ENCODE results near the gene SLC7A8.
A peak's percentile ranks its signal among the peaks of the same experiment; 100 is the strongest.

Gene SLC7A8

DNA sequence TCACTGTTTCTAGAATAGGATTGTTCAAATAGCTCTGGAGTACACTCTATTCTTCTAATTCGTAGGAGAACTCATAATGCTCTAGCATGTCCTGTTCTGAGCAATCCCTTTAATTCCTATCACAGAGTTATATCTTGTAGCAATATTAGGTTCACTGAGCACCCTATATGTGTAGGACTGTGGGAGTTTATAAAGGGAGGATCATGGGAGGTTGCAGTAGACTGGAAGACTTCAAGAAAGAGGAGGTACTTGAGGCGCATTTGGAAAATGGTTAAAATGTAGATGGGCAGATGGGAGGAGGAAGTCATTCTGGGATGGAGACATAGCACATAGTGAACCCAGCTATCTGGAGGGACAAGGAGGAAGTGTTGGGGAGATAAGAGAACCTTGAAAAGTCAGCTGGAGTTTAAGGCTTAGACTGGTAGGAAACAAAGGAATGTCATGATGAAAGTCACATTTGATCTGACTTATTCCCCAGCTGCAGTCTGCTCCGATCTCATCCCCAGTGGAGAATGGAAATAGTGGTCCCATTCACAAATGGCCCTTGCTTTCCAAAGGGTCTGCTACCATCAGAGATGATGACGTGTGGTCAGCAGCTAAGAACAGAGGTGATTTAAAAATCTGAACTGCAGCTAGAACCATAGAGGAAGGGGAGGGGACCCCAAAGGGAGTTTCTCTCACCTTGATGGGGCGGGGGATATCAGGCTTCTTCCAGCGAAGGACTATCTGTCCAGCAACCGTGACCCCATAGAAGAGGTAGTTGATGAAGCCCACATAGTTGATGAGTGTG lies 54.3 kb downstream of the SLC7A8 start:
- DNase-seq: no peak

DNA sequence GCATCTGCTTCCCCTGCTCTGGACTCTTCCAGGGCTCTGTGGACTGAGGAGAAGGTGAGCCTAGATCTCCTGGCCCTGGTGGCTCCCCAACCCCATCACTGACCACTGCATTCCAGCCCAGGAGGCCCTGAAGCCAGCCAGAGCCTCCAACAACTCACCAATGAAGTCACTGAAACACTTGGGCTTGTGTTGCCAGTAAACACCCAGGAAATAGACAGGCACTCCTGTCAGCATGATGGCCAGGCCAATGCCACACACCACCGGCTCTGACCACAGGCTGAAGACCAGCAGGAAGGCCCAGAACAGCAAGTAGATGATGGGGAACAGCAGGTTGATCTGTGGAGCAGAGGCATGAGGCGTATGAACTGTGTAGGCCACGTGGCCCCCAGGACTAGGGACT lies 55.6 kb downstream of the SLC7A8 start:
- no peak for DNase-seq

DNA sequence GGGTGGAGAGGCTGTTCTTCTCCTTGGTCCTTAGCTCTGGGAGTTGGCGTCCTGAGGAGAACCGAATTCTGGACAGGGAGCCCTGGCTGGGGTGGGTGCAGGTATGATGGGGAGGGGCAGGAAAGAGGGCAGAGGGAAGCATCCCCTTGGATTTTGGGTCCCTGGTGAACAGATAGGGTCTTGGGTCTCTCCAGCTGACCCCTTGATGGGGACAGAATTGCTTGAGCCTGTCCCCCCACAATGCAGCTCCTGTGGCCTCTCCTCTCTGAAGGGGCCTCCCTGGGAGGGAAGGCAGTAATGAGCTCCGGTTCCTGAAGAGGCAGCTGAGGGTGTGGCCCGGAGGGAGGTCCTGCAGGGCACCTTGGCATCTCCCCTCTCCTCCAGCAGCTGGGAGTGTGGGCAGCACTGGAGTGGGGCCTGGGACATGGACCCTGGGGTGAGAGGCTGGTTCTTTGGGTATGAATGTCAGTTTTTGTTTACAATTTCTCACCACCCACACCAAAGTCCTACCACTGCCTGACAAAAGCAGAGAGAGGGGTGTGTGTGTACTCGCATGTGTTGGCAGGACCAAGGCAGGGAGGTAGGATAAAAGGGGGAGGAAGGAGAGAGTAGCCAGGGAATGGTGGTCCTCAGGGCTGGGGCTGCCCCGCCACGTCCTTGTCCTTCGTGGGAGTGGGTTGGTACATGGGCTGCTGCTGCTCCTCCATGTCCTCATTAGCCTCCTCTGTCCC lies 56.7 kb downstream of the SLC7A8 start:
- DNase-seq: no peak

DNA sequence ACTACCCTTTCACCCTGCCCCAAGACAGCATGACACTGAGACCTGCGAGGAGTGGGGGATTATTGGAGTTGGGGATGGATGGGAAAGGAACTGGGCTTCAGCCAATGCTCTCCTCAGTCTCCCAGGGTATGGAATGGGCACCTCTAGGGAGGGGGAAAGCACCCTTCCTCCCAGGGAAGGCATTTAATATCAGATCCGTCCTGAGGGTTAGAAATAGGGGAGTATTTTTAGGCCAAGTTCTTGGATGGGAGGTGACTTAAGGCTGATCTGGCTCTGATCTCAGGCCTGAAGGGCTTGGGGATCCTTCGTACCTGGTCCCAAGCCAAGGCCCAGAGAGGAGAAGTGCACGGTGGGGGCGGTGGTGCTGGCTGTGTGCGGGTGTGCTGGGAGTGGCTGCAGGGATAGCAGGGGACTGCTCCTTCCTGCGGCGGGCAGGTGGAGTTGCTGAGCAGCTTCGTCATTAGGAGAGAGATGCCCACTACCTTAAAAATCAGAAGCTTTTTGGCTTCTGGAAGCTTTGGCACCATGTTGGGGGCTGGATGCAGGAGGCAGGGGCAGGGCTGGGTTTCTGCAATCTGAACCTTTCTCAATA lies 57.4 kb downstream of the SLC7A8 start:
- DNase-seq: no peak

DNA sequence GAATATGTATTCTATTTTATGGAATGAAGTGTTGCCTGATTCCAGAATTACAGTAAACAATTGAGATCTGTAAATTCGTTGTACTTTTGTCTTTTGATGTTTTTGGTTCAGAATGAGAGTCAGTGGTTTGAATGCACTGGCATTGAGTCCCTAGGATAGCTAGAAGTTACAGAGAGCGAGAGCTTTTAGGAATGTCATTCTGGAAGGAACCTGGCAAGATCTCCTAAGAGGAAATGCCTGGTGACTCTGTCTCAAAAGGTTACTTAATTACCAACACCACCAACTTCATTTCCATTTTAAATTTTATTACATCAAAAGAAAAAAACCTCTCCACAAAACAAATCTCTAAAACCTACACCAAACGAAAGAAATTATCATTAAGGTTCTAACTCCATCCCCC lies 58.4 kb downstream of the SLC7A8 start:
- no peak for DNase-seq

DNA sequence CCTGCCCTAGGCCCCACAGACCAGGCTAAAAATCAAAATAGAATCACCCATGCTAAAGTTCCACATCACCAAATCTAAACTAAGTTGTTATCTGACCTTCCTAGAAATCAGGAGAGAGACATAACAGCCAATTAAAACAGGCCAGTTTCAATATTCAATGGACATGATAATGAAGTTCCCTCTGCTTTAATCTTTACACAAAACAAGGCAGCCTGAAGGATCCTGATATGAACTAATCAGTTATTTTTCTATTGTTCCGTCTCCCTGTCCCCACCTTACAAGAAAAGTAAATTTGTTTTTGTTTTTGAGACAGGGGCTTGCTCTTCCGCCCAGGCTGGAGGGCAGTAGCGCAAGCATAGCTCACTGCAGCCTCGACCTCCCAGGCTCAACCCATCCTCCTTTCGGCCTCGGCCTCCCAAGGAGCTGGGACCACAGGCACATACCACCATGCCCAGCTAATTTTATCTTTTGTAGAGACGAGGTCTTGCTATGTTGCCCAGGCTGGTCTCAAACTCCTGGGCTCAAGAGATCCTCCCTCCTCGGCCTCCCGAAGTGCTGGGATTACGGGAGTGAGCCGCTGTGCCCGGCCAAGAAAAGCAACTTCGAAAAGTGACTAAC lies 59.0 kb downstream of the SLC7A8 start:
- DNase-seq: no peak

DNA sequence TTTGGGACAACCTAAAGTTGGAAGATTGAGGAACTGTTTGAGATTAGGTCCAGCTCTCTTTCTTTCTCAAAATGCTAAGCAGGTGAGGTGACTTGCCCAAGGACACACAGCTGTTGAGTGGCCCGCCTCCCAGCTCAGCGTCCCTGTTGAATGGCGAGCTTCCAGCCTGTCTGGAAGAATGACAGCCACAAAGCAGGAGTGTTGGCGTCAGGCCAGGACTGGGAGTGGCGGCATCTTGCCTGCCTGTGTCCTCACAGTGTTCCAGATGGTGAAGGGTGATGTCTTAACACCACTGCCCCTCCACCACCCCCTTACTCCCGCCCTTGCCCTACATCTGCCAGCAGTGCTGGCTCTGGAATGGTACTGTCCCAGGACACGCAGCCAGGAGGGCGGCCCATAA lies 60.0 kb downstream of the SLC7A8 start:
- no peak for DNase-seq

DNA sequence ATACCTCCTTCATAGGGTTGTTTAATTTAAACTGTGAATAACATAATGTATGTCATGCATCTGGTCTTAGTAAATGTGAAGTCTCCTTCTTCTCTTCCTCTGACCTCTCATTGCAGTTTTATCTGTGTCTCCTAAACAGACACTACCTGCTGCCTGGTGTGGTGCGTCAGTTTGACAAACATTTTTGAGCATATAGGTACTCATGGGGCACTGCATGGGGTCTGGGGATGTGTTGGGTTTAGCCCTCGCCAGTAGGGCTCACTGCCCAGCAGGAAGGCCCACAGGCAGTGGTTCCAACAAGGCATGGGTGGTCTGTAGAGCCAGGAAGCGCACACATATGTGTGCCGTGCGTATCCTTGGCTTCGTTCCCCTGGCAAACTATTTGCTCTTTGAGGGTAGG lies 61.4 kb downstream of the SLC7A8 start:
- DNase-seq: no peak

DNA sequence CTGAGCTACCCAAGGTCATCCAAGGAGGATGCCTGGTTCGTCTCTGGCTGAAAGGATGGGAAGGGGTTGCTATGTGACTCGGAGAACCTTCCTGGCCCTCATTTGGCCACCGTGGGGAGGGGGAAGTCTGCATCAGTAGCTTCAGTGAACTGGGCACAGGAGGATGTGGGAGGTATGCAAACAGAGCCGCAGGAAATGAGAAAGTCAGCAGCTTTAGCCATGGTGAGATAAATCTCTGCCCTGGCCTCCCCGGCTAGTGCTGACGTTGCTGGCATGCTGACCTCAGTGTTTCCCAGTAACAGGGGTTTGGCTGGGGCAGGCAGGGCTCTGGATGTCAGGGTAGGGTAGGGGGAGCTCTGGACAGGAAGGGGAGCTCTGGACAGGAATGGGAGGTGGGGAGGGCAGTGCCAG lies 62.1 kb downstream of the SLC7A8 start:
- no peak for DNase-seq

DNA sequence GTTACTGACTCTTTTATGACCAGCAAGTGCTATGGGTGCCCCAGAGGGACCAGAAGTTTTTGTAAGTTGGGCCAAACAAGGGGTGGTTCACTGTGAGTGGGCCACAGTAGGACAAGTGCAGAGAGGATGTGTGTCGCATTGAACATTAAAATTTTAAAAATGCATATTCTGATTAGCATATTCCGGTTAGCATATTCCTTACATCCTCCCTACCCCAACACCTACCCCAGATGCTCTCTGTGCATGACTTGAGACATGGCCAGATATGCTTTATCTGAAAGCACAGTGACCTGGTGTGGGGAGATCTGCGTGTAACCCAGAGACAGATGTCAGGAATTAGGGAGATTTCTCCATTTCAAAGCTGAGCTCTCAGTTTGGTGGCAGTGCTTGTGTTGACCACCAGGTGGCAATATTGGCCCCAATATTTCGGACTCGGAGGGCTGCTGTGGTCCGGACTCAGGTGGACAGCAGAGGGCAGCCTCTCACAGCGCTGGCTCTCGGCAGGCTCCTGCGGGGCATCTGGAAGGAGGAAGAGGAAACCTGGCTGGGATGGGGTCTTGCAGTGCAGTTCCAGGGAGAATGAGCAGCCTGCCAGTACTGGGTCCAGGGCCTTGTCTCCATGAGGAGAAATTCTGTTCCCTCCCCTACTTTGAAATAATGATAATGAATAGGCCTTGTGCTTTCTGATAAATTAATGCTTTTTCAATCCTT lies 62.8 kb downstream of the SLC7A8 start:
- peak; percentile 62 to 68 for DNase-seq

DNA sequence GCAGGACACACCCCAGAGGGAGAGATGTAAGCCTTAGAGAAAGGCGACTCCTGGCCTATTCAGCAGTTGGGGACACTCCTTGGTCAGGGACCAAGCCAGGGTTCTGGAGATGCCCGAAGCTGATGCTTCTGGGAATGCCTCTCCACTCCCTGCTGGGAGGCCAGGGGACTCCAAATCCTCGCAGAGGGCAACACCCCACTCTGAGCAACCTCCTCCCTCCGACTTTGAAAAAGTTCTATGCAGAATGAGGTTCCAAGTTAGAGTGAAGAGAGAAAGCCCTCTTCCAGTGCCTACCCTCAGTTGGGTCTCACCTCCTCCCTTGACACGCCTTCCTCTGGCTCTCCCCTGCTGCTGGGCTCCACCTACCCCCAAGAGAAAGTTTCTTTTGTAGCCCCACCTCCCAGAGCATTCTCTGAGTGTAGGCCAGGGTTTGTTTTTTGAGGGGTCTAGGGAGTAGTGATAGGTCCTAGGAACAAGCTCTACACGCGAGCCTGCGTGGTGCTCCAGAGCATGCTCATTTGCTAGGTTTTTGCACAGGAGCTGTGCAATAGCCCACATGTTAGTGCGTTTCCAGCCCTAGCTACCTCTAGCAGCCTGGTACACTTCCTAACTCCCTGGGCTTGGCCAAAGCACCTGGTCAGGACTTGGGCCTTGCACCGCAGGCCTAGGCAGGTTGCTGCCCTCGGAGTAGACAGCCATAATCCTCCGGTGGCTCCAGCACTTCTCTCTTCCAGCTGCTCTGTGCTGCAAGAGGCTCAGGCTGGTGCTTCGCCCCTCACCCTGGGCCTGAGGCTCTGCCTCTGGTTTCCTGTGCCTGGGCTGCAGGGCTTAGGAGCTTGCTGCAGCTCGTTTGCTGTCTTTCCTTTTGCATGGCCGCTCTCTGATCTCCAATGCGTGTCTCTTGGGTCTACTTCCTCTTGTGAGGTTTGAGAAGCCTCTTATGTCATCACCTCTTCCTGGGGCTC lies 63.8 kb downstream of the SLC7A8 start:
- peak in 1 of 2 donors; percentile 40 for DNase-seq

DNA sequence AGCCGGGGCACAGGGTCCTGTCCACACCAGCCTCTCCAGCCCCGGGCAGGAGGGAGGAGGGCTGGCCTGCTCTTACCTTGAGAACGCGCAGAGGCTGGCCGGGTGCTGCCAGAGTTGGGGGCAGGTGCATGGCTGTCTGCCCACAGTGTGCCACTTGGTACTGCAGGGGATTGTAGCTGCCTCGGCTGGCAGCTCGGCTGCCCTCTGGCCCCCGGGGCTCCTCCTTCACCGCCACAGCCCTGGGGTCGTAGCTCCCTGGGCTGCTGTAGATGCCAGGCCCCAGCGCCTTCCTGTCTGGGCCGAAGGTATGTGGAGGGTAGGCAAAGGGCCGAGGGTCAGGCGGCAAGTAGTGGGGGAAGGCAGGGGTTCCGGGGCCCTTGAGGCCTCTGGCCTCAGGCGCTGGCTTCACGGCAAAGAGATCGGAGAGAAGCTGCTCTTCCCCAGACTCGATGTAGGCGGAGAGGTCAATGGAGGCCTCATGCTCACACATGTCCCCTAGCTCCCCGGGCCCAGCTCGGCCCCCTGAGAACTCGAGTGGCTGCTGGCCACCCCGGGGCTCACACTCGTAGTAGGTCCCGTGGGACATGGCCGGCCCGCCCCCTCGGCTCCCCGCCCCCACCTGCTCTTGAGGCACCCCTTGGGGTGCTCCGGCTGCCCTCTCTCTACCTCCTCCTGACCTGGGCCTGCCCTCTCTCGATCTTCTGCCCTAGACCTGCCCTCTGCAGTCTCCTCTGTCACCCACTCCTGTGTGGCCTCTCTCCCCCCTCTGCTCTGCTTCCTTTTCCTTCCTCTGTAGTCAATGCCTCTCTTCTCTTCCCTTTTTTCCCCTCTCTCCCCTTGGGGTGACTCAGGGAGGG lies 64.7 kb downstream of the SLC7A8 start, which contains the start of gene CEBPE:
CEBPE (minus strand) TSS at position 750 of the 857 bp plus-strand sequence; CDS start at position 586, 164 bp downstream.
- no peak for DNase-seq

DNA sequence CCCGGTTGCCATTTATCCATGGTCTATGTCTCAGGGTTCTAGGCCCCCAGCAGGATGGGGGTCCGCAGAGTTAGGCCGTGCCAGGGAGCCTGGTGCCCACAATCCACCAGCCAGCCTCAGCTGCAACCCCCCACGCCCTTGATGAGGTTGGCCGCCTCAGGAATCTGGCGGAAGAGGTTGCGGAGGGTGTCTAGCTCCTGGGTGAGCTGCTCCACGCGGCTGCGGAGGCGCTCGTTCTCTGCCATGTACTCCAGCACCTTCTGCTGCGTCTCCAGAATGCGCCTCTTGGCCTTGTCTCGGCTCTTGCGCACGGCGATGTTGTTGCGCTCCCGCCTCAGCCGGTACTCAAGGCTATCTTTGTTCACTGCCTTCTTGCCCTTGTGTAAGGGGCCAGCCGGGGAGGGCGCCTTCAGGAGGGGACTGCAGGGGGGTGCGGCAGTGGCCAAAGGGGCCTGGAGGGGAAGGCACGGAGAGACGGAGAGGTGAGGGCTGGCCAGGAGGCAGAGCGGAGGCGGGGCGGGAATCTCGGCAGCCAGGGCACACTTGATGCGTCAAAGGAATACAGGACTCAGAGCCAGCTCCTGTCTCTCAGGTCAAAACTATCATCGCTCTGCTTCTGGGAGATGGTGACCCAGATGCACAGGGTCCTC lies 66.0 kb downstream of the SLC7A8 start:
- DNase-seq: no peak

DNA sequence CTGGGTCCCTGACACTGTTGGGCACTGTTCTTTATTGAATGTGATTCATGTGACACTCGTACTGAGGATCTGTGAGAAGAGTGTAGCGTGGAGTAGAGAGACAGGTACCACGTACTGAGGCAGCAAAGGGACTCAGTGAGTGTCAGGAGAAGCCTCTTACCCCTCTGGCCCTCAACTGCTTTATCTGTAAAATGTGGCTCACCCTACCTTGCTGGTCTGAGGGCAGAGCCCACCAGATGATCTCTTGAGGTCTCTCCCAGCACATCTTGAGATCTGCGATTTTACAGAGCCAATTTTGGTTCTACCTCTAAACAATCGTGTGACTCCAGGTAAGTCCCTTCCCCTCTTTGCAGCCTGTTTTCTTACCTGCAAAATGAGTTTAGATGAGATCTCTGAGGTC lies 67.5 kb downstream of the SLC7A8 start:
- DNase-seq: no peak

DNA sequence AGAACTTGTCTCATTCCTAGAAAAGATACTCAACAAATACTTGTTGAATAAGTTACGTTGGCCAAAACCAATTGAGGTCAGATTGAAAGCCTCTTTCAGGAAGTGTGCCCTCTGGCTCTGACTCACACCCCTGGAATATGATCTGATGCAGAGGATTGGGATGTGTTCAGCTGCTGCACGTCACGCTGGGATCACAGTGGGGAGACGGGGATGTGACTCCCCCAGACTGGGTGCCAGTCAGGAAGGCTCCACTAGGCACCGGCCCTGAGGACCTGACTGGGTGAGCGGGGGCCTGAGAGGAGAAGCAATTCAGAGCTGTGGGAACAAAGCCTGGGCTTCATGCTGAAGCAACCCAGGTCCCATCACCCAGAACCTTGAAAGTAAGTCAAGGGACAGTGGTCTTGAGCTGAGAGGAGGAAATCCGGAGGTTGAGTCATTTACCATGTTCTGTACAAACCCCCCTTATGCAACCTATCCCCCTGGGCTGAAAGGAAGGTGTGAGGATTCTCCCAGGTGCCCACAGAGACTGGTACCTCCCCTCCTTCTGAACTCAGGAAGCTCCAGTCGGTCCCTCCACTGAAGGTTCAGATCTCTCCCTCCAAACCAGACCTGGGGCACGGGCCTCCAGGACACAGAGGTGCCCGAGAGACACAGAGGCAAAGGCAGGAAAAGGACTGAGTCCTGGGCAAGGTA lies 68.3 kb downstream of the SLC7A8 start:
- DNase-seq: no peak

DNA sequence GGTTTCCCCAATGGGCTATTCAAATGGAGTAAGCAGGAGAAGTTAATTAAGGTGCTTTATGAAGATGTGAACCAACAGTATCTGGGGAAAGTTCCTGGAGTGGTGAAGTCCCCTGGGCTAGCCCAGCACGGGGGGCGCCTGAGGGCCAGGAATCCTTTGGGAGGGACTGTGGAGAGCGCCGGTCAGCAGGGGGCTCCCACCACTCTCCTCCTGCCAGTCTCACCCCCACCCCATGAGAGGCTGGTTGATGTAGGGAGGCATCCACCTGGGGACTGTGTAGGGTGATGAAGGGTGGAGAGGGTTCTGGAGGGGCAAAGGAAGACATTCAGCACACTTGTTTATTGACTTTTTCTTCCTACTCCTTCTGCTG lies 68.8 kb downstream of the SLC7A8 start:
- no peak for DNase-seq

DNA sequence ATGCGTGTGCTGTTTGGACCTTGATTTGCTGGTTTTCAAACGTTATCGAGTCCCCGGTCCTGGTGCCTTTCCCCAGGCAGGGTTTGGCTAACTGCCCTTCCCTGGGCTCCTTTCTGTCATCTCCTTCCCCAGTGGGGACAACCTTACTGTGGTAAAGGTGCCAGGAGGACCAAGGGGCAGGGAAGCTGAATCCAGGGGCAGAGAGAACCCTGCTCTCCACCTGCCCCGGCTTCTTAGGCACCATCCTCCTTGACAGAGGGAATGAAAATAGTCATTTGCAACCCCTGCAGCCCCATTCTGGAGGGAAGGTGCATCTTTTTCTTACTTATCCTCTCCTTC lies 69.4 kb downstream of the SLC7A8 start:
- DNase-seq: no peak

DNA sequence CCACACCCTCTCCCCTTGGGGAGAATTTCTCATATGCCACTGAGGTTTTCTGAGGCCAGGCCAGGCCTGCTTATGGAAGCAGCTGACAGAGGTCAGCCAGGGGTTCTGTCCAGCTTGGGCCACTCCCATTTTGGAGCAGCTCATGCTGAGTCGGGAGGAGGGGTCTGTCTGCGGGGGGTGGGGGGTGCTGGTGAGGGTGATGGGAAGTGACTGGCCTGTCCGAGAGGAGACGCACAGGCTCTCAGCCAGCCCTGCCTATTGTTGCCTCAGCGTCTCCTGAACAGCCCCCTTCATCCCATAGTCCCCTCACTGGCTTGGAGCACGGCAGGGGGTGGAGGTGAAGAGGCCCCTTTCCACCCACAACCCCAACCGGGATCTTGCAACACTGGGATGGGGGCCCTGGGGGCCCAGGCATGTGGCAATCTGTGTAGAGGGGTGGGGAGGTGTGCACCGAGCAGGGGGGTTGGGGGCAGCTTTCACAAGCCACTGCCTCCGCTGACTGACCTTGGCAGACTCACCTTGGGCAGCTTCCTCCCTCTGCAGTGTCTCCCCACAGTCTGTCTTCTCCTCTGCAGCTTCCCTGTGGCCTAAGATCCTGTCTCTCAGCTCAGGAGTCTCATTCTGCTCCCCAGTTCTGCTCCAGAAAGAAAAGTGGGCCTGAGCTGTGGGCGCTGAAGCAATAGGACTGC lies 69.9 kb downstream of the SLC7A8 start:
- no peak for DNase-seq
